22Rv1 (cell line): ENCODE measurements around the gene UBE2E2.

Experiments used
- H3K27ac ChIP-seq: fragments of 450-650 bp; 2 replicates; pipeline ENCODE4 v1.5.1; 2017
- CTCF ChIP-seq: fragments of 450-650 bp; IDR thresholded peaks from 2 replicates; pipeline ENCODE4 v1.5.1; 2017; ENCODE audit warnings: mild to moderate bottlenecking
- ZFX ChIP-seq: fragments of 450-650 bp; IDR thresholded peaks from 2 replicates; pipeline ENCODE4 v1.6.1; 2017; ENCODE audit warnings: antibody characterized with exemption, borderline replicate concordance

The UBE2E2 gene

GRCh38 chr3:23387286-23387918, 184.3 kb downstream of the UBE2E2 start:
- no peak overlapping the region for H3K27ac ChIP-seq
- TF ChIP-seq CTCF (no peak), ZFX (no peak)

DNA sequence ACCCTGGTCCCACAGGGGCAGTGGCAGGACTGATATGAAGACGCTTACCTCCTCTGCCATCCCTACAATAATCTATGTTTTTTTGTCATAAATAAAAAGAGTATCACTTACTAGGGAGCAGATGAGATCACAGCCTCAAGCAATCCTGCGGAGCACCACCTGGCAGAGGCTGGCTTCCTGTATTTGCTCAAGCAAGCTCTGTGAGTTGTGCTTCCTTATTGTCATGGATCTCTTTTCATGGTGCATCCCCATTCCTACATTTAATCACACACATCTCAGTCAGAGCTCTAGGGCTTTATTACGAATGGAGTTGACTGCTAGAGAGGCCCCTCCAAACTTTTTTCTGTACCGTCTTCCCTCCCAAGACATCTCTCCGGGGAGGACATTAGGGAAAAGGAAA, 186.0 kb downstream of the UBE2E2 start:
- no peak for TF ChIP-seq ZFX
- TF ChIP-seq CTCF: no peak
- H3K27ac ChIP-seq: no peak overlapping the region

DNA sequence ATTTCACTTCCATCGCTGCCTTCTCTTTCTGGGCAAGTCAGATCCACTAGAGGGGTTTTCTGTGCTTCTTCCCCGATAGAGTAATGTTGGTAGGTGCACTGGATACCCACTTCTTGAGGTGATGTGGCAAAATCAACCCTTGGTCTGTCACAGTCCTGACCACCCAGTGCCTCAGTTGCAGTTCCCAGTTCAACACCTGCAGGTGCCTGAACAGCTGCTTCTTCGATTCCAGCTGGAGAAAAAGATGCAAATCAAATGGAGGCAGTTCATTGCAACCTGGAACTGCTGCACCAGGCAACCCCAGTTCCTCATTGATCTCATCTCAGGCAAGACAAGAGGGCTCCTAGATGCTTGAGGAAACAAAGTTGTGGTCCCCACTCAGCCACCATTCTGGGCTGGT, 186.6 kb downstream of the UBE2E2 start:
- TF ChIP-seq CTCF (no peak), ZFX (no peak)
- H3K27ac ChIP-seq: no peak overlapping the region

DNA sequence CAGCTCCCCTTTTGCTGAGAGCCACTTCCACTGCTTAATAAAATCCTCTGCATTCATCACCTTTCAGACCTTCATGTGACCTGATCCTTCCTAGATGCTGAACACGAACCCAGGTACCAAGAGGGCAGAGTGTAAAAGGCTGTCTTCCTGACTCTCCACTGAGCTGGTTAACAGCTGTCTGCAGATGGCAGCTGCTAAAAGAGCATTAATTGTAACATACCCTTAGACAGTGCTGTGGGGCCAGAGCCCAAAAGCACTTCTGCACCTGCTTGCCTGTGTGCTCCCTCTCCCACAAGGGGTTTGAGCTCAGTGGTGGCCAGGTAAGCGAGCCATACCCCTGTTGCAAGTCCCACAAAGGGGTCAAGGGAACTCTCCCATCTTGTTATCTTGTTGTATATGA, 187.3 kb downstream of the UBE2E2 start:
- no peak for TF ChIP-seq ZFX
- TF ChIP-seq CTCF: no peak
- H3K27ac ChIP-seq: no peak overlapping the region

DNA sequence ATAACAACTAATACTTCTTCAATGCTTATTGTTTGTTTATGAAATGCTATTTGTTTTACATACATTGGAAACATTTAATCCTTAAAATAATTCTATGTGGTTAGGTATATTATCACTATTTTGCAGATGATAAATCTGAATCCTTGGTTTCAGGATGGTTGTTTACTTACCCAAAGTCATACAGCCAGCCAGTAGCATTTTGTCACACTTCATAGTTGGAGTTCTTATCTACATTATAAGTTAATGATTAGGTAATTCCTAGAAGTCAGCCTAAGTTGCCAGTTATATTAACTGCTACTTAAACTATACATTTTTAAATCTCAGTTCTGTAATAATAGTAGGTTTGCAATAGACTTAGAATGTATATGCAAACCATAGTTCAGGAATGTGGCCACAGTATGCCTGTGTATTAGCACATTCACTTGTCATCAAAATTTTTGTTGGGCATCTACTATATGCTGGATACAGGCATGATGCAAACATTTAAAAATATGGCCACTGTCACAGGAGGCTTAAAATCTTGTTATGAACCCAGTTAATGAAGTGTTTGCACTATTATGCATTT, 187.9 kb downstream of the UBE2E2 start:
- no peak for TF ChIP-seq ZFX

GRCh38 chr3:23395115-23395514, 192.0 kb downstream of the UBE2E2 start:
- no peak overlapping the region for H3K27ac ChIP-seq
- no peak for TF ChIP-seq CTCF
- TF ChIP-seq ZFX: no peak

More for the DNA sequence above, 187.9 kb downstream of the UBE2E2 start:
- no peak overlapping the region for H3K27ac ChIP-seq

GRCh38 chr3:23396746-23397145, 193.6 kb downstream of the UBE2E2 start:
- H3K27ac ChIP-seq: no peak overlapping the region

More at GRCh38 chr3:23396746-23397145, 193.6 kb downstream of the UBE2E2 start:
- TF ChIP-seq CTCF (no peak), ZFX (no peak)
